Bone marrow (tissue), 2 donors: ENCODE results near the gene SERP2.

Experiments used
- DNase-seq, 2 donors: peaks; one replicate each; lab custom pipeline; 2025; lab: John Stamatoyannopoulos, UW

The SERP2 gene

GRCh38 chr13:44355621-44356020 lies 18.0 kb upstream of the SERP2 start:
- no peak for DNase-seq

DNA sequence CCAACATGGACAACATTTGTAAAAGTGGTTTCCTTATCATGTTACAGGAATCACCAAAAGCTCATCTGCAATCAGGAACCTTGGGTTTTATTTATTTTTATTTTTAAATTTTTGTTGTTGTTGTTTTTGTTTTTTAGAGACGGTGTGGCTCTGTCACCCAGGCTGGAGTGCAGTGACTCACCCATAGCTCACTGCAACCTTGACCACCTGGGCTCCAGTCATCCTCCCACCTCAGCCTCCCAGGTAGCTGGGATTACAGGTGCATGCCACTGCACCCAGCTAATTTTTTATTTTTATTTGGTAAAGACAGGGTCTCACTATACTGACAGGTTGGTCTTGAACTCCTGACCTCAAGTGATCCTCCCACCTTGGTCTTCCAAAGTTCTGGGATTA lies 13.6 kb upstream of the SERP2 start:
- no peak for DNase-seq

GRCh38 chr13:44362394-44363040 lies 11.1 kb upstream of the SERP2 start:
- DNase-seq = no peak

DNA sequence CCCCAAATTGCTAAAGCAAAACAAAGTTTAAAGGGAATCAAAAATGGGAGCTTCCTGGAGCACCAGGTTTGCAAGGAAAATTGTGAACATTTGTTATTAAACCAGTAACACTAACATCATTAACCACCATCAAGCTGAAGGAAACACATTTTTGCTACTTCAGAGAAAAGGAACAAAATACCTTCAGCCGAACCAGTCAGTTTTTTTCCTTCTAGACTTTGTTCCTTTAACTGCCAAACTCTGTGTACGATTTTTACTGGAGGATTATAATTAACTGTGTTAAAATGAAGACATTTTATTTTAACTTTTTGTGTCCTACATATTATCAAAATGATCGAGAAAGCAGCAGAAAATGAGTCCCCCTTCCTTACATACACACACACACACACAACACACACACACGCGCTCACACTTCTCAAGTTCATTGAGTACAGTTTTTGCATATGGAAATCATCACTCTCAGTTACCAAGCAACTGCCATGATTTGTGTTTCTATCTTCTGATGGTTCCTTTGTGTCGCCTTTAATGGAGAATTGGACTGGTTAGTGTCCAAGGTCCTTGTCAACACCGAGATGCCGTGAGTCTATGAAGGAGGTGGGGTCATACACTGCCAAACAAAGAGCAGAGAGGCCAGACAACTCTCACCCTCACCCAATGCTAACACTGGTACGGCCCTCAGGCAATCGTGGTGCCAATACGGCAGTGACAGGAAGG lies 9.8 kb upstream of the SERP2 start:
- no peak for DNase-seq

DNA sequence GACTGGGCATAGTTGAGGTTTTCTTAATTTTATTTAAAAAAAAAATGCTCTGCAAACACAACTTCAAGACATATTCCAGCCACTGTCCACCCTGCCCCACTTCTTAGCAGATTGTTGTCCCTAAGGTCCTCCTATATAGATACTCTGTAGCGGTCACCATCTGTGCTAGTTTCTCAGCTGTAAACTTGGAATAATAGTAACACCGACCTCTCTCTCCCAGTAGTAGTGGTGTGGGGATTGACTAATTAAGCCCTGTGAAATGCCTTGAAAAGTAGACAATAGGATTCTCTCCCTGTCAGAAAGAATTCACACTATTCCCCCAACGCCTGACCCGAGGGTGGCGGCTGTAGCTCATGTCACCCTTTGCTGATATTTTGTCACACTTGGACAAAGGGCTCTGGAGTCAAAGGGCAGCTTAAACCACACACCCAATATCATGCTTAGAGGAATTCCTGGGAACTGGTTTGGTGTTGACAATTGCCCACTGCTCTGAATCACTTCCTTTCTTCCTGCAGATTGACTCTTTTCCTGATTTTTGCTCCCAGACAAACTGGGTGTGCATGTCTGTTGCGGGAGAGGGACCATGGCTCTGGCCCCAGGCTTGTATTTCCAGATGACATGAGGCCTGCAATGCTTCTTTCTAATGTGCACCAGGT lies 9.2 kb upstream of the SERP2 start:
- no peak for DNase-seq

DNA sequence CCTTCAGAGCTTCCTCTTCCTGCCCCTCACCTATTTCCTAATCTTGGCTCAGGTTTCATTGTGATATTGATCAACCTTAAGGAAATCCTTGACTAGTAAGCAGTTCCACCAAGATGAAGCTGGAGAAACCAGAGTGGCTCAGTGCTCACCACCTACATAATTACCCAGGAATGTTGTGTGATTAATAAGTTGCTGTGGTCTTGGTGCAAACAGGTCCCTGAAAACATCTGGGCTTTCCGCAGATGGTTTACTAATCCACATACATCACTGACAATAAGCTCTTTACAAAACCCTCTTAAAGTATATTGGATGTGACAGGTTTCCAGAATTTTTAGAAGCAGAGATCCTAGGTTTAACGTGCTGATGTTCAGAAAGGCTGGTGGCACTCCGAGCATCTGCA lies 8.6 kb upstream of the SERP2 start:
- no peak for DNase-seq

DNA sequence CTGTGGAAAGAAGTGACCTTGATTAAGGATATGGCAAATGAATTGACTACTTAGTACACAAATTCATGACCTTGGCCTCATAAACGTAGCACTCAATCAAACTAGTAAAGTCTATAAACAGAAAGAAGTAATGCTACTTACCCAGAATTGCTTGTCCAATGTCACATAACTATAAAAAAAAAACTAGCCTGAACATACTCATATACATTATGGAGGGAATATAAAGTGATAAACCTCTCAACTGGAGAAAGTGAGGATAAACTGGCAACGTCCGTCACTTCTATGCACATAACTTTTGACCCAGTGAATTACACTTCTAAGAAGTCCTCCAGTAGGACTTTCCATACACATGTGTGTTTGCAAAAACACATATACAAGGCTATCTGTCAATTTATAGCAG lies 7.7 kb upstream of the SERP2 start:
- DNase-seq = no peak

- DNase-seq = no peak
Measured at GRCh38 chr13:44368062-44368591, 5.5 kb upstream of the SERP2 start.

GRCh38 chr13:44368599-44369368 lies 4.8 kb upstream of the SERP2 start:
- DNase-seq = peak in 1 of 2 donors; percentile 59

DNA sequence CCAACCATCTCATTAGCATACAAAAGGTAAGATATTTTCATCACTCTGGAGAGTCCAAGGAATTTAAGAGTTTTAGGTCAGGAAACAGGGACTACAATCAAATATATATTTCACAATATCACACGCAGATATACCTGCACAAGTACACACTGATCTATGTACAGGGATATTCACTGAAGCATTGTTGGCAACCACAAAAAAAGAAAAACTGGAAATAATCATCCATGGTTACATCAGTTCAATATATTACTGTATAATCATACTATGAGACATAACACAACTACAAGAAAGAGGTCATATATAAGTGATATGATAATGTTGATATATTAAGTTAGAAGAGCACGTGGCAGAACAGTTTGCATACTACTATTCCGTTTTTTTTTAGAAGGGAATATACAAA lies 2.2 kb upstream of the SERP2 start:
- DNase-seq = no peak

DNA sequence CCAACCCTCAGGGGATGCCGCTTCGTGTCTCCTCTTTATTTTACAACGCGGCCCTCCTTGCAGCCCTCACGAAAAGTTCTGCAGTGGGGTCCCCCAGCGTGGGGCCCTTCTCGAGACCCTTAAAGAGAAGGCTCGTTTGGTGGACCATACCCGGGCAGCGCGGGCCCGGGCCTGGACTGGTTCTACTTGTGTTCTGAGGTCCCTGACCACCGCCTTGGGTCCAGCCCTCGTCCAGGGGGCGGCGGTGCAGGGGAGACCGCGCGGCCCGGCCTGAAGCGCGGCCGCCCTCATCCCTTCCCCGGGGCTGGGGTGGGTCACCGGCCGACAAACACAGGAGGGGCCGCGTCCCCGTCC lies 400 bp upstream of the SERP2 start:
- DNase-seq = no peak

GRCh38 chr13:44374348-44374712 lies 706 bp downstream of the SERP2 start:
- DNase-seq = no peak

- DNase-seq = no peak
Measured at GRCh38 chr13:44378277-44378676, 4.7 kb downstream of the SERP2 start.

- DNase-seq = no peak
Measured at GRCh38 chr13:44379885-44380284, 6.3 kb downstream of the SERP2 start.

- DNase-seq = no peak
Measured at GRCh38 chr13:44380404-44381165, 7.0 kb downstream of the SERP2 start.

- DNase-seq = no peak
Measured at GRCh38 chr13:44382635-44383145, 9.1 kb downstream of the SERP2 start.

- DNase-seq = no peak
Measured at GRCh38 chr13:44383945-44384344, 10.3 kb downstream of the SERP2 start.

DNA sequence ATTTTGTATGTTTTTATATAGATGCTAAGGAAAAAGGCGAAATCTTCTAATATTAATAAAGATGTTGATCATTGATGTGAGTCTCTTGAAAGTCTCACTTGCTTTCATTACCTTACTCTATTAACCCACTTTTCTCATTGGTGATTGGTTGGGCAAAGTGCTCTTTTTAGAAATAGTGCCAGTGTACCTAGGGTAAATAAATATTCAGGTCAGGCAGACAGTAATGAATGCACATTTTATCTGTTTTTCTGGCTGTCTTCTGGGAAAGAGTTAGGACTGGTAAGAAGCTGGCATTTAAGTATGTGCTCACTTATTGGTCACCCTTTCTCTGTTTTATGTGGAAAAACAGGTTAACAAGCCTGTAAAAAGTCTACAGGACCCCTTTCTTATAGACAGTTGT lies 11.2 kb downstream of the SERP2 start:
- DNase-seq = no peak

GRCh38 chr13:44385401-44385800 lies 11.8 kb downstream of the SERP2 start:
- DNase-seq = no peak

DNA sequence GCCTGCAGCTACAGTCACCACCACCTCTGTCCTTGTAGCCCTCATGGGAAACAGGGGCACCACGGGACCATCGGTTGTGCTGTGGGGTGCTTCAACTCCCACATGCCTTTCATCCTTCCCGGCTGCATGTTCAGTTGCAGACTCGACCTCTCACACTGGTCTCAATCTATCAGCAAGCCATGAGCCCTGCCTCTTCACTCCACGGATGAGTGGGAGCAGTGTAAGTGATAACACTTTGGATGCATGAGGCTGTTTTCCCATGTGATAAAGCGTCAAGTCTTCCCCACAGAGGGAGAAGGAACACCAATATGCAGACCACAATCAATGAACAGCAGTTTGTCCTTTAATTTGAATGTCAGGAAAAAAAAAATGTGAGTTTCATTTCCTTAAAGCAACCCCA lies 12.2 kb downstream of the SERP2 start:
- DNase-seq = no peak

GRCh38 chr13:44386913-44387556 lies 13.4 kb downstream of the SERP2 start:
- no peak for DNase-seq
